Measurements from ENCODE around the gene ALG2. TPM values are rescaled to one million over a fixed set of nuclear protein-coding genes. Genes with fewer than 3 reads are reported as not detected.

Gene ALG2
- total RNA-seq, 4 donors from 2014 or later: 26.4 to 33.0 (median 31.5) TPM

DNA sequence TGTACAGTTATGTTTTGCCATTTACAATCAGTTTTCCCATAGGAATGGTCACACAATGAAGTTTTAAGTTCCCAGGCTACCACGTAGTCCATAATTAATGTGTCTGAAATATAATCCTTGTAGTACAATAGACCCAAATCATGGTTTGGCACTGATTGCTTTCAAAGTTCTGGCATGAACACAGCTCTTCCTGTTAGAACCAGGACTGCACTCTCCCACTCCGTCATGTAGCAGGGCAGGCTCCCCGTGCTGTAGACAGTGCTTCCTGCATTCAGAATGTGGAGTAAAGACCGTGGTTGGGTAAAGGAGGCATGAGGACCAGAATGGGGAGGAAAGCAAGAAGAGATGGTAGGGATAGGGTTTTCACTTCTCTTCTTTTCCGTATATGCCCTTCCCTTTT lies 4.3 kb upstream of the ALG2 start:
- TF ChIP-seq CTCF (IDR thresholded peaks at IDR 0.05) (no peak), POLR2A (IDR thresholded peaks at IDR 0.05) (no peak), POLR2AphosphoS5 (IDR thresholded peaks at IDR 0.05) (no peak), EP300 (IDR thresholded peaks at IDR 0.05) (no peak)
- WGBS: 66% methylated on average over 5 of the region's 5 CpGs
- DNase-seq (ENCODE audit: low spot score in 2 of 2): no peak
- Histone ChIP-seq H3K36me3 (peaks cover 40% of the 10 kb centered on the region), H3K4me1 (peaks cover 29% of the 10 kb centered on the region), H3K9me3 (no peaks in the 10 kb centered on the region), H3K27me3 (no peaks in the 10 kb centered on the region), H3K4me3 (no peak overlapping the region), H3K27ac (no peak overlapping the region)

GRCh38 chr9:99224445-99224844 lies 2.7 kb upstream of the ALG2 start:
- 77% methylated on average over 2 of the region's 2 CpGs for WGBS
- no peaks in the 10 kb centered on the region for H3K9me3 ChIP-seq
- peaks cover 43% of the 10 kb centered on the region for H3K4me1 ChIP-seq
- no peak overlapping the region for H3K4me3 ChIP-seq
- peaks cover 24% of the 10 kb centered on the region for H3K36me3 ChIP-seq
- no peaks in the 10 kb centered on the region for H3K27me3 ChIP-seq
- H3K27ac ChIP-seq: no peak overlapping the region
- no peak for DNase-seq (ENCODE audit: low spot score in 2 of 2)
- TF ChIP-seq EP300 (IDR thresholded peaks at IDR 0.05) (no peak), POLR2A (IDR thresholded peaks at IDR 0.05) (no peak), POLR2AphosphoS5 (IDR thresholded peaks at IDR 0.05) (no peak), CTCF (IDR thresholded peaks at IDR 0.05) (no peak)

DNA sequence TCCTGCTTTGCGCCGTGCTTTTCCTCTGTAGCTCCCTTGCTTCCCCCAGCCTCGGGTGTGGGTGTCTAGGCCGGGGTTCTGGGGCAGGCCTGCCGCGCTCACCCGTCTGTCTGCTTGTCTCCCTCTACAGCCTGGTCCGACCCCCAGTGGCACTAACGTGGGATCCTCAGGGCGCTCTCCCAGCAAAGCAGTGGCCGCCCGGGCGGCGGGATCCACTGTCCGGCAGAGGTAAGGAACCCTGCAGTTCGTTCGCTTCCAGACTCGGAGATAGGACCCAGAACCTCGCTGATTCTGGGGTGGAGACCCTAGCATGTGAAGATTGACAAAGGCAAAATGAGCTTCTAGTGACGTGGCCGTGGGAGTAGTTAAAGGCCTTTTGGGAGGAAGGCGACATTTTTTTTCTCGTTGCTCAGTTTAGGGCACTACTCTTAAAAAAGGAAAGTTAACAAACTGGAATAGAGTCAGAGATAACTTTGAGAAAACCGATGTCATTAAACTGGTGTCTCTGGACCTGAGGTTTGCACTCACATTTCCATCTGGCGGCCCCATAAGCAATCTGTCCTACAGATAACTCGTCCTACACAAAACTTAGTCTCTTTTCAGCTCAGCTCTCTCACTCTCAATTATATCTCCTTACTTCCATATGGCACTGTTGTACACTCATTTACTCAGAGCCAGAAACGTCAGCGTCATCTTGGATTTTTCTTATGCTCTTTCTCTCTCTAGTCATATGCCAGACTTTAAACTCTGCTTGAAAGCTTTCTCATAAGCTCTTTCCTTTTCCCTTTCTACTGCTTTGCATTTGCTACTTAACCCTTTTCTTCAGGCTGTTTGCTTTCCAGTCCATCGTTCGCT lies 901 bp upstream of the ALG2 start:
- Histone ChIP-seq H3K36me3 (peaks cover 15% of the 10 kb centered on the region), H3K4me3 (peak overlapping the region; percentile 86), H3K9me3 (no peaks in the 10 kb centered on the region), H3K27me3 (no peaks in the 10 kb centered on the region), H3K4me1 (peaks cover 49% of the 10 kb centered on the region), H3K27ac (peak overlapping the region; percentile 89)
- 8% methylated on average over 30 of the region's 30 CpGs for WGBS
- no peak for TF ChIP-seq EP300 (IDR thresholded peaks at IDR 0.05)
- no peak for TF ChIP-seq CTCF (IDR thresholded peaks at IDR 0.05)
- no peak for TF ChIP-seq POLR2AphosphoS5 (IDR thresholded peaks at IDR 0.05)
- no peak for TF ChIP-seq POLR2A (IDR thresholded peaks at IDR 0.05)
- DNase-seq (ENCODE audit: low spot score in 2 of 2): no peak

DNA sequence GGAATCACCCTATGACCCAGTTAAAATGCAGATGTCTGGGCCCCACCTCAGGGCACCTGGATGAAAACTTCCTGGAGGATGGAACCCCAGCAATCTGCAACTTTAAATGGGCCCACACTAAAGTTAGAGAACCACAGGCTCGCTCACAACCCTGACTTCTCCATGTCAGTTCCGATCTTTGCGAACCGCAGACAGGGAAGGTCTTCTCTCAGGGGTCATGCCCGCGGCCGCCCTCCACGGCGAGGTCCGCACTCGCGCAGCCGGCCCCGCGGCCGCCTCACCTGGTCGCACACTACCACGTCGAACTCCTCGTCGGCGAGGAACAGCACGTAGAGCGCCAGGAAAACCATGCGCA lies 499 bp downstream of the ALG2 start:
- Histone ChIP-seq H3K4me3 (peak overlapping the region; percentile 86), H3K36me3 (peaks cover 9% of the 10 kb centered on the region), H3K4me1 (peaks cover 46% of the 10 kb centered on the region), H3K27me3 (no peaks in the 10 kb centered on the region), H3K27ac (peak overlapping the region; percentile 89), H3K9me3 (no peaks in the 10 kb centered on the region)
- DNase-seq (ENCODE audit: low spot score in 2 of 2): peak in 1 of 2 donors; percentile 65
- 0% methylated on average over 13 of the region's 25 CpGs for WGBS
- TF ChIP-seq POLR2A (IDR thresholded peaks at IDR 0.05) (no peak), POLR2AphosphoS5 (IDR thresholded peaks at IDR 0.05) (no peak), CTCF (IDR thresholded peaks at IDR 0.05) (no peak), EP300 (IDR thresholded peaks at IDR 0.05) (no peak)

DNA sequence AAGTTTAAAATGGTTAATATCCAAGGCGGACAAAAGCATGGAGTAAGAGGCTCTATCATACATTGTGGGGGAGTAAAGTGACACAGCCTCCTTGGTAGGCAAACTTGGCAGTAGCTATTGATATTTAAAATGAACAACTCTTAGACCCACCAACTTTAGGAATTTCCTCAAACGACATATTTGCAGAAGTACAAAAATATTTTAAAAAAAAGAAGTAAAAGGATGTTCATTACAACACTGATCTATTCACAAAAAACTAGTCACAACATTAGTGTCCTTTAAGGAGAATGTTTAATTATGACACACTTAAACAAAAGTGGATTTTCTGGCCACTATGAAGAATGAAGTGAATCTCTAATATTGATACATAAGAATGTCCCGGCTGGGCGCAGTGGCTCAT lies 1.7 kb downstream of the ALG2 start:
- Histone ChIP-seq H3K4me1 (peaks cover 44% of the 10 kb centered on the region), H3K36me3 (peaks cover 15% of the 10 kb centered on the region), H3K27me3 (no peaks in the 10 kb centered on the region), H3K9me3 (no peaks in the 10 kb centered on the region), H3K27ac (no peak overlapping the region), H3K4me3 (peak overlapping the region; percentile 86)
- TF ChIP-seq EP300 (IDR thresholded peaks at IDR 0.05): no peak
- no peak for DNase-seq (ENCODE audit: low spot score in 2 of 2)
- 81% methylated on average over 4 of the region's 4 CpGs for WGBS

All from suprapubic skin (tissue), 4 donors.